ENCODE data around the gene SPON2.

SPON2 gene

DNA sequence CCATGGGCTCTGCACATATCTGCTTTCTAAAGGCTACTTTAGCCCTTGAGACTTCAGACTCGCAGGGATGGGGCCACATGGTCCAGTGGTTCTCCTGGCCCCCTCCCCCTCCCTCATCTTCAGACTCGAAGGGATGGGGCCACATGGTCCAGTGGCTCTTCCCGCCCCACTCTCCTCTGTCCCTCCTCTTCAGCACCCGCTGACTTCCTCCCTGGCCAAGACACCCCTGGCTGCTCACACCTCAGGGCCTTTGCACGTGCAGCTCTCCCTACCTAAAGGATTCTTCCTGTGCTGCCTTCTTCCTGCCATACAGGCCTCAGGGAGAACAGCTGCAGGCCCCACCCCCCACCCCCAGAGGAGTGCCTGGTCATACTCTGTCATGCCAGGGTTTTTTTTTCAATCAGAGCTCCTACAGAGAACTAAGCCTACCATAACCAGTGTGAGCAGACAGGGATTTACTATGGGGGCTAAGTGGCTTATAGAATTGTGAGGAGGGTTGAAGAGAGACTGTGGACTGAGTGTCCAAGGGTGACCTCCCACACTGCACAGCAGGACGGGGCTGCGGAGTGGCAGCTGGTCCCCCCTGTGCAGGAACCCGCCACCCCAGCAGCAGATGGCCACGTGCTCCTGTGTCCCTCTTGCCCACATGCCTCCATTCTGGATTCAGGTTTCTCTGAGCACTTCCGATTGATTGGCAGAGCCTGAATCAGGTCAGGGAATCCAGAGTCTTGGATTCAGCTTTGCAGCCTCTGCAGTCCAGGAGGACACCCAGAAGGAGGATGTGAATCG lies 6.1 kb upstream of the SPON2 start:
- H3K9me3 ChIP-seq (ENCODE audit: control insufficient read depth, low read length), result no peaks in the 10 kb centered on the region
- 88 to 89% methylated on average over 11 of the region's 11 CpGs for WGBS, 2 experiments
- no peak overlapping the region for H3K4me3 ChIP-seq (ENCODE audit: insufficient read depth, low read depth, low read length)
- peaks cover 7% of the 10 kb centered on the region for H3K27me3 ChIP-seq (ENCODE audit: control insufficient read depth, insufficient read depth, low read length, poor library complexity, severe bottlenecking)
- no peak overlapping the region for H3K27ac ChIP-seq (ENCODE audit: insufficient read depth, low read depth, low read length, poor library complexity, severe bottlenecking)
- H3K36me3 ChIP-seq (ENCODE audit: control insufficient read depth, insufficient read depth, low read length), result no peaks in the 10 kb centered on the region
- H3K4me1 ChIP-seq (ENCODE audit: control insufficient read depth, insufficient read depth, low read length), result no peaks in the 10 kb centered on the region

DNA sequence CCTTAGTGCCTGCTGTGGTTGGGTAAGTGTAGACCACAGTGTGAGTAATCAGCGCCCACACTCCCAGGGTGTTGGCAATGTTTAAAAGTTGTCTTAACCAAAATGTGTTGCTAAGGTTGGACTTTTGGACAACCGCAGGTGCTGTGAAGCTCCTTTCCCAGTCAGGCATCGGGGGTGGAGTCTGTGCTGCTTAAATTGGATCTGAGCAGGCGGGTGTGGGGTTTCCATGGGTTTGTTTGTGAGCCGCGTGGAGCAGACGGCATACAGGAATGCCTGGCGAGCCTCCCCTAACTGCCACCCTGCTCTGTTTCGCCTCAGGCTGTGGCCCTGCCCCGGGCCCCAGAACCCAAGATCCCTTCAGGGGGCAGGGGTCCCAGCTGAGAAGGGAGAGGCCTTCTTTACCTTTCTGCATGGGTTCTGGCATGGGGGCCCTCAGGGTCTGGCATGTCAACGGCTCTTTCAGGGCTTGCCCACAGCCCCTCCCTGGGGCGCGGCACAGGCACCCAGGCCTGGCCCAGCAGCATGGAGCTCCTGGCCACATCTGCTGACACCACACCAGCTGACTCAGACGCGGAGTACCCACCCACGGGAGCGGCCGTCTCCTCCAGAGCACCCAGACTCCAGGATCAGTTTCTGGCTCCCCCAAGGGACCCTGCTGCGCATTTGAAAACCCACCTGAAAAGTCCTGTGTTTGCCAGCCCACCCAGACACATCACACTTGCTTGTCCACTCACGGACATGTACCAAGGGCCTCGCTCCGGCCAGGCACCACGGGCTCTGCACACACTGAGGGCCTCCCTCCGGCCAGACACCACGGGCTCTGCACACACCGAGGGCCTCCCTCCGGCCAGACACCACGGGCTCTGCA lies 5.1 kb upstream of the SPON2 start:
- Histone ChIP-seq H3K4me3 (ENCODE audit: insufficient read depth, low read depth, low read length) (no peak overlapping the region), H3K36me3 (ENCODE audit: control insufficient read depth, insufficient read depth, low read length) (no peaks in the 10 kb centered on the region), H3K27me3 (ENCODE audit: control insufficient read depth, insufficient read depth, low read length, poor library complexity, severe bottlenecking) (peaks cover 17% of the 10 kb centered on the region), H3K9me3 (ENCODE audit: control insufficient read depth, low read length) (no peaks in the 10 kb centered on the region), H3K4me1 (ENCODE audit: control insufficient read depth, insufficient read depth, low read length) (no peaks in the 10 kb centered on the region), H3K27ac (ENCODE audit: insufficient read depth, low read depth, low read length, poor library complexity, severe bottlenecking) (no peak overlapping the region)
- WGBS, 2 experiments, result 88% methylated on average over 28 of the region's 28 CpGs

DNA sequence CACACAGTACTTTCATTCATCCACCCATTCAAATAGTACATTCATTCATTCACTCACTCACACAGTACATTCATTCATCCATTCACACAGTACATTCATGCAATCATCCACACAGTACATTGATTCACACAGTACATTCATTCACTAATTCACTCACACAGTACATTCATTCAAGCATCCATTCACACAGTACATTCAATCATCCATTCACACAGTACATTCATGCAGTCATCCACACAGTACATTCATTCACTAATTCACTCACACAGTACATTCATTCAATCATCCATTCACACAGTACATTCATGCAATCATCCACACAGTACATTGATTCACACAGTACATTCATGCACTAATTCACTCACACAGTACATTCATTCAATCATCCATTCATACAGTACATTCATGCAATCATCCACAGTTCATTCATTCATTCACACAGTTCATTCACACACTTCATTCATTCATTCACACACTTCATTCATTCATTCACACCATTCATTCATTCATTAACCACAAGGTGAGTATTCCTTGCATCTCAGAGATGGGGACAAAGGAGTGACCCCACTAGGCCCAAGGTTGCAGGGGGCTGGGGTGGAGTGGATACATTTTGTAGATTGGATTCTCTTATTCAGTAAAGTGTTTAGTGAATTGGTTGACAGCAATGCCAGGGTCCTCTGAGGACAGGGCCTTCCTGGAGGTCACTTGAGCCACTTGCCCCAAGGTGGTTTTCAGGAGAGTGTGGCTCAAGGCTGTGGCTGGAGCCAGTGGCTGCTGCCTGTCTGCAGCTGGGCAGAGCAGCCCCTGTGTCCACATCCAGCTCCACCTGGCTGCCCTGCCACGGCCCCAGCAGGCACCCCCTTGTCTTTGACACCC lies 4.3 kb upstream of the SPON2 start:
- no peak overlapping the region for H3K27ac ChIP-seq (ENCODE audit: insufficient read depth, low read depth, low read length, poor library complexity, severe bottlenecking)
- H3K27me3 ChIP-seq (ENCODE audit: control insufficient read depth, insufficient read depth, low read length, poor library complexity, severe bottlenecking), result peaks cover 26% of the 10 kb centered on the region
- no peak overlapping the region for H3K4me3 ChIP-seq (ENCODE audit: insufficient read depth, low read depth, low read length)
- no peaks in the 10 kb centered on the region for H3K4me1 ChIP-seq (ENCODE audit: control insufficient read depth, insufficient read depth, low read length)
- H3K36me3 ChIP-seq (ENCODE audit: control insufficient read depth, insufficient read depth, low read length), result no peaks in the 10 kb centered on the region
- 76 to 83% methylated on average over 1 of the region's 1 CpG for WGBS, 2 experiments
- H3K9me3 ChIP-seq (ENCODE audit: control insufficient read depth, low read length), result no peaks in the 10 kb centered on the region

DNA sequence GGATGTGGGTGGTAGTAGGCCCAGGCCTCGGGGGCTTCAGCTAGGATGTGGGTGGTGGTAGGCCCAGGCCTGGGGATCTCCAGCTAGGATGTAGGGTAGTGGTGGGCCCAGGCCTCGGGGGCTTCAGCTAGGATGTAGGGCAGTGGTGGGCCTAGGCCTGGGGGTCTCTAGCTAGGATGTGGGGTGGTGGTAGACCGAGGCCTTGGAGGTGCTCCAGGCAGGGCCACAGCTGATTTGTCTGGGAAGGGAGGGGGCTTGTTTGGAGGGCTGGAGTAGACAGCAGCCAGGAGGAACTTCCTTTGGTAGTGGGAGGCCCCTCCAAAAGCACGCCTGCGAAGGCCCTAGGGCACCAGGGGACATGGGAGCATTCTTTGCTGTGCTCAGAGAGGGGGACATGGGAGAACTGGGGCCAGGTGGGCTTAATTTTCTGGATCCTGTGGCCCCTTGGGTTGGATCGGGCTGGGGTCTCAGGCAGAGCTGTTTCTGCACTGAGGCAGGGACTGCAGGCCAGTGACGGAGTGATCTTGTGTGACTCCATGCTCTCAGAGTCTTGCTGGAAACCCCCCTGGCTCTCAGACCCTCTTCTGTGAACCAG lies 3.3 kb upstream of the SPON2 start:
- Histone ChIP-seq H3K4me3 (ENCODE audit: insufficient read depth, low read depth, low read length) (no peak overlapping the region), H3K4me1 (ENCODE audit: control insufficient read depth, insufficient read depth, low read length) (no peaks in the 10 kb centered on the region), H3K27me3 (ENCODE audit: control insufficient read depth, insufficient read depth, low read length, poor library complexity, severe bottlenecking) (peaks cover 35% of the 10 kb centered on the region), H3K36me3 (ENCODE audit: control insufficient read depth, insufficient read depth, low read length) (no peaks in the 10 kb centered on the region), H3K9me3 (ENCODE audit: control insufficient read depth, low read length) (no peaks in the 10 kb centered on the region), H3K27ac (ENCODE audit: insufficient read depth, low read depth, low read length, poor library complexity, severe bottlenecking) (no peak overlapping the region)
- 90 to 93% methylated on average over 7 of the region's 7 CpGs for WGBS, 2 experiments

DNA sequence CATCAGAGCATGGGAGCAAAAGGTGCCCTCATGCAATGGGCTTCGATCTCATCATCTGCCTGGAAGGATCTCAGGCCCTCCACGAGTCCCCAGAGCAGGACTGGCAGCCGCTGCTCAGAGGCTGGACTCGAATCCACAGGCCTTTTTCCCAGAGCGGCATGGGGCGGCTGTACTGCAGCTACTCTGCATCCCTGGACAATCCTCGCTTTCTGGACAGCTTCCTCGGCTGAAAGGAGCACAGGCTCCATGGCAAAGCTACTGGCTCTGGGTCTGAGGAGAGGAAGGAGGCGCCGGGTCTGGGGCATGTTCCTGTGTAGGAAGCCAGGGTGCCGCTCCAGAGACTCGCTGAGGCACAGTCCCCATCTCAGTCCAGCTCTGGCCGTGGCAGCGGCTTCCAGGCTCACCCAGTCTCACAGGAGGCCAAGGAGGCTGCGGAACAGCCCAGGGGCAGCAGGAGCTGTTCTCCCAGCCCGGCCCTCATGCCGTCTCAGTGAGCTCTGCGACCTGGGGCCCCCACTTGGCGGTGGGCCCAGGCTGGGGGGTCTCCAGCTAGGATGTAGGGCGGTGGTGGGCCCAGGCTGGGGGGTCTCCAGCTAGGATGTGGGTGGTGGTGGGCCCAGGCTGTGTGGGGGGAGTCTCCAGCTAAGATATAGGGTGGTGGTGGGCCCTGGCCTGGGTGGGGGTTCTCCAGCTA lies 2.7 kb upstream of the SPON2 start:
- WGBS, 2 experiments, result 92 to 94% methylated on average over 20 of the region's 20 CpGs
- peaks cover 41% of the 10 kb centered on the region for H3K27me3 ChIP-seq (ENCODE audit: control insufficient read depth, insufficient read depth, low read length, poor library complexity, severe bottlenecking)
- H3K4me3 ChIP-seq (ENCODE audit: insufficient read depth, low read depth, low read length), result no peak overlapping the region

DNA sequence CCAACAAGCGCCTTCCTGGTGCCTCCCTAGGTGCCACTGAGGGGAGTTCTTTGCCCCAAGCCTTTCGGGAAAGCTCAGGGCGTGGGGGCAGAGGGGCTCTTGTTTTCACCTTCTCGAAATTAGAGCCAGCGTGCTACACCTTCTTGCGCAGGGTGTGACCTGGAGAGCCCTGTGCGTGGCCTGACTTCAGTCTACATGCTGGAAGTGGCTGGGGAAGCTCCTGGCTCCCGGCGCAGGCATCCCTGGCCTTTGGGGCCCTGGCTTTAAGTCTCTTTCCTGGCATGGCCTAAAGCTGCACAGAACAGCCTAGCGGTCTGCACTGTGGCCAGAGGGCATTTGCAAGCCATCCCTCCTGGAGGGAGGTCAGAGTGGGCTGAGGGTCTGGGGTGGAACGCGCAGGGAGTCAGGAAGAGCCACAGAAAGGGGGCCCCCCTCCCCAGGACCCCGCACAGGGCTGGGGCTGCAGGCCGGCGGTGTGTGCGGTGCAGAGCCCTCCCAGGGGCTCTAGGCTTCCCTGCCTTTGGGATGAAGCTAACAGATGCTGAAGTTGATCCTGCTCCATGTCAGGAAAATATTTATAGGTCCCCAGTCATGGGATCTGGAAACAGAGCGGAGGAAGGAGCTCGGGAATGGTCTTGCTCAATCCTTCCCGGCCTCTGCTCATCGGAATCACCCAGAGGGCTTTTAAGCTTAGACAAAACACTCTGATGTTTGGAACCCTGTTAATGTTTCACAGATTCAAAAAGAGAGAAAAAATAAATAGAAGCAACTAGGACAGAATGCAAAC lies 781 bp upstream of the SPON2 start:
- Histone ChIP-seq H3K9me3 (ENCODE audit: control insufficient read depth, low read length) (no peaks in the 10 kb centered on the region), H3K4me1 (ENCODE audit: control insufficient read depth, insufficient read depth, low read length) (peaks cover under 1% of the 10 kb centered on the region), H3K36me3 (ENCODE audit: control insufficient read depth, insufficient read depth, low read length) (no peaks in the 10 kb centered on the region), H3K4me3 (ENCODE audit: insufficient read depth, low read depth, low read length) (no peak overlapping the region), H3K27ac (ENCODE audit: insufficient read depth, low read depth, low read length, poor library complexity, severe bottlenecking) (no peak overlapping the region), H3K27me3 (ENCODE audit: control insufficient read depth, insufficient read depth, low read length, poor library complexity, severe bottlenecking) (peaks cover 60% of the 10 kb centered on the region)
- WGBS, 2 experiments, result 64 to 67% methylated on average over 20 of the region's 20 CpGs

More for the DNA sequence above, 2.7 kb upstream of the SPON2 start:
- no peaks in the 10 kb centered on the region for H3K9me3 ChIP-seq (ENCODE audit: control insufficient read depth, low read length)
- no peaks in the 10 kb centered on the region for H3K4me1 ChIP-seq (ENCODE audit: control insufficient read depth, insufficient read depth, low read length)
- H3K36me3 ChIP-seq (ENCODE audit: control insufficient read depth, insufficient read depth, low read length), result no peaks in the 10 kb centered on the region
- no peak overlapping the region for H3K27ac ChIP-seq (ENCODE audit: insufficient read depth, low read depth, low read length, poor library complexity, severe bottlenecking)

DNA sequence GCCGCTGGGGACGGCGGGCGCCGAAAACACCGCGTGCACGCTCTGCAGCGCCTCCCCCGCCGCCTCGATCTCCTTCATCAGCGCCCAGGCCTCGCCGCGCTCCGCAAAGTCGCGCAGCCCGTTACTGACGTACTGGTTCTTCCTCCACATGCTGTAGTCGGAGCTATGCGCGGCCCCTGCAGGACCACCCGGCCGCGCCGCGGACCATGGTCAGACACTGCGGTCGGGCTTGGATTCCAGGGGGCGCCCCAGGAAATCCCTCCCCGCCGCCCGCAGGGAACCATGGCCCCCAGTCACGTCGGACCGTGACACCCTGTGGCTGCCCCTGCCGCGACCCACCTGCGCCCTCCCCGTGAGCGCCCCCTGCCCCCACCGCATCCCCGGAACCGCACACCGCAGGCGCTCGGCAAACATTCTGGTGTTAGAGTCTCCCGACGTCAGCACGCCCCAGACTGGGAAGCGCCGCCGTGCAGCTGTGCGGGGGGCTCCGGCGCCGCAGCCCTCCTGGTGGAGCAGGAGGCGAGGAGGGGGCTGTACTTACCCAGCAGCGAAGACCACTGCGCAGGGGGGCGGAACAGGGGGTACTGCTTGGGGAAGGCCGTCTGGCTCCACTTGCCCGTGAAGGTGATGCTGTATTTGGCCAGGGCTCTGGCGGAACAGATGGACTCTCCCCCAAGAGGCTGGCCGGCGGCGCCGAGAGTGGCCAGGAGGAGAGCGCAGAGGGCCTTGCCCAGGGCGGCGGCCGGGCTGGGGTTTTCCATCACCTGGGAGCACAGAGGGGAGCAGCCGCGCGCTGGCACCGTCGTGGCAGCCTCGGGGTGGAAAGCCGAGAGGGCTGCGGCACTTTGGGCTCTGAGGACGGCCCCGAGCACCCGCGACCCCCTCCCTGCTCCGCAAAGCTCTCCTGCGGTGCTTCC lies 814 bp downstream of the SPON2 start:
- 5 to 6% methylated on average over 88 of the region's 88 CpGs for WGBS, 2 experiments
- peaks cover 5% of the 10 kb centered on the region for H3K4me1 ChIP-seq (ENCODE audit: control insufficient read depth, insufficient read depth, low read length)
- H3K36me3 ChIP-seq (ENCODE audit: control insufficient read depth, insufficient read depth, low read length), result no peaks in the 10 kb centered on the region
- peaks cover 70% of the 10 kb centered on the region for H3K27me3 ChIP-seq (ENCODE audit: control insufficient read depth, insufficient read depth, low read length, poor library complexity, severe bottlenecking)
- H3K4me3 ChIP-seq (ENCODE audit: insufficient read depth, low read depth, low read length), result peak overlapping the region; percentile 25
- H3K27ac ChIP-seq (ENCODE audit: insufficient read depth, low read depth, low read length, poor library complexity, severe bottlenecking), result no peak overlapping the region
- no peaks in the 10 kb centered on the region for H3K9me3 ChIP-seq (ENCODE audit: control insufficient read depth, low read length)

DNA sequence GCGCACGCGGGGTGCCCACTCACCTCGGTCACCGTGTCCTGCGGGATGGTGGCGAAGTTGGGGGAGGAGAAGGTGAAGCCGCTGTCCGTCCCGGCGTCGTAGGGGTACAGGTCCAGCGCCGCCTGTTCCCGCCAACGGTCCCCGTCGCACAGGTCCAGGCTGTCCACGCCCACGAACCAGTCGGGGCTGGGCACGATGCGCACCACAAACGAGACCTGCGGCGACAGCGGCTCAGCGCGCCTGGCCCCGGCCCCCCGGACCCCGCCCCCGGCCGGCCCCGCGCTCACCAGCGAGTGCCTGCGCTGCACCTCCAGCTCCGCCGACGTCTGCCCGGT lies 1.4 kb downstream of the SPON2 start:
- Histone ChIP-seq H3K4me1 (ENCODE audit: control insufficient read depth, insufficient read depth, low read length) (peaks cover 5% of the 10 kb centered on the region), H3K27ac (ENCODE audit: insufficient read depth, low read depth, low read length, poor library complexity, severe bottlenecking) (no peak overlapping the region), H3K27me3 (ENCODE audit: control insufficient read depth, insufficient read depth, low read length, poor library complexity, severe bottlenecking) (peaks cover 70% of the 10 kb centered on the region), H3K4me3 (ENCODE audit: insufficient read depth, low read depth, low read length) (peak overlapping the region; percentile 10), H3K9me3 (ENCODE audit: control insufficient read depth, low read length) (no peaks in the 10 kb centered on the region), H3K36me3 (ENCODE audit: control insufficient read depth, insufficient read depth, low read length) (no peaks in the 10 kb centered on the region)
- WGBS, 2 experiments, result 25 to 26% methylated on average over 42 of the region's 42 CpGs

All from ectodermal cell (in vitro differentiated cells).